DND-41 (cell line): ENCODE data around the gene IFT88.

Source experiments
- EZH2 ChIP-seq: IDR thresholded peaks from 3 replicates; pipeline ENCODE4 v1.6.1; 2012; ENCODE audit warnings: borderline replicate concordance, low read depth, mild to moderate bottlenecking, moderate library complexity, low read length, inconsistent platforms; ENCODE audit not compliant: severe bottlenecking
- TF ChIP-seq, protein P1 (sequence below): IDR thresholded peaks from 2 replicates; pipeline ENCODE4 v1.5.1; 2012; ENCODE audit warnings: borderline replicate concordance, low read length, moderate library complexity, mild to moderate bottlenecking; ENCODE audit not compliant: poor library complexity, severe bottlenecking; ENCODE audit errors: extremely low read depth

DNA sequence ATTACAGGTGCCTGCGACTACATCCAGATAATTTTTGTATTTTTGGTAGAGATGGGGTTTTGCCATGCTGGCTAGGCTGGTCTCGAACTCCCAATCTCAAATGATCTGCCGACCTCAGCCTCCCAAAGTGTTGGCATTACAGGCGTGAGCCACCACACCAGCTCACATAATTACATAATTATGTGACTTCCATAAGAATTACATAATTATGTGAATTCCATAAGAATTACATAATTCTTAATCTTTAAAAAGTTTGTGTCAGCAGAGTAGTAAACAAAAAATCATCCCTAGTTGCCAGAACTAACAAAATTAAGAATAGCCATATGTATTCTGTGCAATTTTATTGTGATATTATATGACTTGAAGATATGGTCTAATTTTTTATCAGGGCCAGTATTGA is 25.6 kb downstream of the IFT88 start:
- TF ChIP-seq, protein P1, sequence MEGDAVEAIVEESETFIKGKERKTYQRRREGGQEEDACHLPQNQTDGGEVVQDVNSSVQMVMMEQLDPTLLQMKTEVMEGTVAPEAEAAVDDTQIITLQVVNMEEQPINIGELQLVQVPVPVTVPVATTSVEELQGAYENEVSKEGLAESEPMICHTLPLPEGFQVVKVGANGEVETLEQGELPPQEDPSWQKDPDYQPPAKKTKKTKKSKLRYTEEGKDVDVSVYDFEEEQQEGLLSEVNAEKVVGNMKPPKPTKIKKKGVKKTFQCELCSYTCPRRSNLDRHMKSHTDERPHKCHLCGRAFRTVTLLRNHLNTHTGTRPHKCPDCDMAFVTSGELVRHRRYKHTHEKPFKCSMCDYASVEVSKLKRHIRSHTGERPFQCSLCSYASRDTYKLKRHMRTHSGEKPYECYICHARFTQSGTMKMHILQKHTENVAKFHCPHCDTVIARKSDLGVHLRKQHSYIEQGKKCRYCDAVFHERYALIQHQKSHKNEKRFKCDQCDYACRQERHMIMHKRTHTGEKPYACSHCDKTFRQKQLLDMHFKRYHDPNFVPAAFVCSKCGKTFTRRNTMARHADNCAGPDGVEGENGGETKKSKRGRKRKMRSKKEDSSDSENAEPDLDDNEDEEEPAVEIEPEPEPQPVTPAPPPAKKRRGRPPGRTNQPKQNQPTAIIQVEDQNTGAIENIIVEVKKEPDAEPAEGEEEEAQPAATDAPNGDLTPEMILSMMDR = no peak
- TF ChIP-seq EZH2 = no peak
